Activated CD8-positive, alpha-beta memory T cell treated with anti-CD3 and anti-CD28 coated beads, Interleukin-2, amount 50 U/mL, for 4 hours (primary cell): ENCODE data around the gene GLI3.

Source experiments
- DNase-seq: peaks from one replicate; pipeline ENCODE4 v3.0.0-alpha.2; 2020

Gene GLI3

GRCh38 chr7:41956705-41957104 is 280.3 kb downstream of the GLI3 start:
- DNase-seq = no peak

- no peak for DNase-seq
Measured at GRCh38 chr7:41955893-41956675, 280.9 kb downstream of the GLI3 start.

GRCh38 chr7:41955451-41955850 is 281.6 kb downstream of the GLI3 start:
- no peak for DNase-seq

DNA sequence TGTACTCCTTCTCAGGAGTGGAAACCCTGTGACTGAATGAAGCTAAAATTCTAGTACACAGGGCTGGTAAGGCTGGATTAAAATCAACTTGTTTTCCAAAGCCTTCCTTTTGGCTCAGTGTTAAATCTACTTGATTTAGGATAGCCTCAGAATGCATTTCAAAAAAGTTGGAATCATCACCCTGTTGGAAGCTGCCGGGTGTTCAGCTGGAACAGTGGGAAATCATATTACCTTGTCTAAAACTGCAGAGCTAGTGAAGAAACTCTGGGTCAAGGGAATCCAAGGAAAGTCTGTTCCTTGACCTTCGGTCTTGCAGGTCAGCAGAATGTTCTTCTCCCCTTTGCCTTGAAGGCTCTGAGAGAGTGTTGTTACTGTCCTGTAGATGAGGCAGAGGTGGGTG is 282.0 kb downstream of the GLI3 start:
- no peak for DNase-seq

GRCh38 chr7:41948503-41948902 is 288.5 kb downstream of the GLI3 start:
- DNase-seq = no peak

- DNase-seq = peak; percentile 63
Measured at GRCh38 chr7:41943094-41943577, 293.9 kb downstream of the GLI3 start.

DNA sequence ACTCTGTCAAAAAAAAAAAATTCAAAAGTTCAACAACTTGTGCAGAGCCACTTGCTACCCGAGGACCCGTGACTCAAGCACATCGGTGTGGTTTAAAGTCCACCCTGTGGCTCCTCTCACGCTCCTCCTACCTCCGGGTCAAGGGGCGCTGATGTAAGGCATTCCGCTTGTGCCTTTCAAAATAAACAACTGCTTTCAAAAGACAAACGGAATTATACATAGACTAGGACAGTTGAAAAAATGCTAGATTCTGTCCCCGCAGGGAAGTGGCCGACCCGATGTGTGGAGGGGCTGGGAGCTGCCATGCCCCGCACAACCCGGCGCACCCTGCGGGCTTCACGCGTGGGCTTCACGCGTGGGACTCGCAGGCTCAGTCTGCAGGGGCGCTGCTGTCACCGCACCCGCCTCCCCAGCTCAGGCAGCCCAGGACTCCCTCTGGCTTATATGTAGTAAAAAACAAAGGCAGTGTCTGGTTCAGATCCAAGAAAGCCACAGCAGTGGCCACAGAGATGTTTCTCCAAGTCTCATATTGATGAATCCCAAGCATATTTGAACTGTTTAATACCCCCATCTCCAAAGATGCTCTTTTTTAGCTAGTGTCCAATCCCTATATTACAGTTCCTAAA is 294.4 kb downstream of the GLI3 start:
- DNase-seq = no peak

- peak; percentile 45 for DNase-seq
Measured at GRCh38 chr7:41940760-41941343, 296.2 kb downstream of the GLI3 start.

GRCh38 chr7:41938371-41938770 is 298.6 kb downstream of the GLI3 start:
- no peak for DNase-seq

DNA sequence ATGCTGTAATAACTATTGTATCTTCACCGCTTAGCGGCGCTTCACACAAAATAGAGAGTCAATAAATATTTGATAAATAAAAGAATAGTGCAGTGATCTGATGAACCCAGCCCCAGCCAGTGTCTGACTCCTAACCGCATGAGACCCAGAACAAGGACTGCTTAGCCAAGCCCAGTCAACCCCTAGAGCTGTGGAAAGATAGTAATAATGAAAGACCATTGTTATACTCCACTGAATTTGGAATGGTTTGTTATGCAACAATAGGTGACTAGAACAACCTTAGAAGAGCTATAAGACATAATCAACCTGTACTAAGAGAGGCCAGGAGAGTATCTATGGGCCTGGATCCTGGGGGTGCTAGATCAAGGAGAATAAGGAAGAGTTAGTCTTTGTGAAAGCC is 303.6 kb downstream of the GLI3 start:
- no peak for DNase-seq

GRCh38 chr7:41931263-41931646 is 305.8 kb downstream of the GLI3 start:
- no peak for DNase-seq

DNA sequence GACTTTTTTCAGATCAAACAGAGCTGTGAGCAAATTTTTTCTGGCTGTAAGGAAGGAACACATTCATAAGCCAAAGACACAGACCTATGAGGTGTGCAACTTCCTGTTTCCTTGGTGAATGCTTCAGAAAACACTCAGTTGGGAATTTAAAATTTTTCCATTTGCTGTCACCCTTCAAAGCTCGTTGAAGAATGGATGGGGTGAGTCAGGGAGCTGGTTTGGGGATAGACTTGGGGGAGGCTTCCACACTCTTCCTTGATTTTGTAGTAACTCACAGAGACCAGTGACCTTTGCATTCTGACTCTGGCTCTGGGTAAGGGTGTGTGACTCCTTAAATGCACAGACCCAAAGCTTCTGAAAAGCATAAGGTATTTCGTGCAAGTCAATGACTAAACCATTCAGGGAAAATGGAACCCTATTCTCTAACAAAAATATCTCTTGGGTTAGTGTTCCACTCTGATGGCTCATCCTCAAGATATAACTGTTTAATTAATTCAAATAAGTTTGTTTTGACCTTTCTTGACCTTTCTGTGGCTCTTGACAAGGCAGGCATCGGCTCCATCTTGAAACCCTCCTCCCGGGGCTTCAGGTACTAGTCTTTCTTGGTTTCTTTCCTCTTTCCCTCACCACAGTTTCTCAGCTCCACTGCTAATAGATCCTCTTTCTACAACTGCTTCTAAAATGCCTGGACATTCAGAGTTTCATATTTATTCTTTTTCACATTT is 306.3 kb downstream of the GLI3 start:
- no peak for DNase-seq

- no peak for DNase-seq
Measured at GRCh38 chr7:41928781-41929180, 308.2 kb downstream of the GLI3 start.

DNA sequence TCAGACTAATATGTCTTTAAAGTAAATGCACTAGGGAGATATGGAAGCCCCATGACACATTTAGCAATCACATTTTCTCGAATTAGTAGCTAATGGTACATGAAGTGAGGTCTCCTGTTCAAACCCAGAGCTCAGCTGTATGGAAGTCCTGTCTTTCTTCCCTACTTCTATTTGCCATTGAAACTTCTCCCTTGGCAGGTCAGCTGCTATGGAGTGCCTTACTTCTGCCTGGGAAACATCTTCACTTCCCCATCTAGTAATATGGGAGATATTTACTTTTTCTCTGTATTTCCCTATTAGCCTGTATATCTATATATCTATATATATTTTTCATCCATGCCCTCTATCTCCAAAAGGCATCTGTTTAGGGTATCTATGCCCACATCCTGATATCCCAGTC is 308.8 kb downstream of the GLI3 start:
- DNase-seq = no peak

- no peak for DNase-seq
Measured at GRCh38 chr7:41927380-41927779, 309.6 kb downstream of the GLI3 start.

DNA sequence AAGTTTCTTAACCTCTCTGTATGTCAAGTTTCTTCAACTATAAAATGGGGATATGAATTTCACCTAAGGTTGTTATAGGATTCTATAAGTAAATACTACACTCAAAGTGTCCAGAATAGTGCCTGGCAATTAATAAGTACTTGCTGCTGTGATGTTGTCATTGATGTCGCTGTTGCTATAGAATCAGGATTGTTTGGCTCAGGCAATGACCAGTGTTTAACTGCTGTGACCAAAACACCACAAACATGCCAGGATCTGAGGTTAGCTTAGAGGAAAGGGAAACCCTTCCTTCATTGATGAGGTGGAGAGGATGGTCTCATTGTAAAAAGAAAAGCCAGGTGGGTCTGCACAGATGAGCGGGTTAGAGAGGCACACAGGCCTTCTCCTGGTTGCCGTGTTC is 311.1 kb downstream of the GLI3 start:
- no peak for DNase-seq

GRCh38 chr7:41924796-41925195 is 312.2 kb downstream of the GLI3 start:
- no peak for DNase-seq

- DNase-seq = no peak
Measured at GRCh38 chr7:41922373-41922772, 314.6 kb downstream of the GLI3 start.

- DNase-seq = no peak
Measured at GRCh38 chr7:41921453-41921981, 315.5 kb downstream of the GLI3 start.

- DNase-seq = no peak
Measured at GRCh38 chr7:41918597-41918996, 318.4 kb downstream of the GLI3 start.

GRCh38 chr7:41916450-41916927 is 320.5 kb downstream of the GLI3 start:
- no peak for DNase-seq

- DNase-seq = no peak
Measured at GRCh38 chr7:41915871-41916270, 321.1 kb downstream of the GLI3 start.
